ENCODE results near the gene KDM7A. TPM values are rescaled to one million over a fixed set of nuclear protein-coding genes. Genes with fewer than 3 reads are reported as not detected.

Gene KDM7A
- polyA plus RNA-seq, 1 experiment, result 3.8 TPM

GRCh38 chr7:140045697-140046096, 131.1 kb downstream of the KDM7A start:
- CTCF ChIA-PET, result no interaction called here
- POLR2A ChIA-PET, result no interaction called here

GRCh38 chr7:140044251-140044650, 132.5 kb downstream of the KDM7A start:
- H3K27me3 ChIP-seq (ENCODE audit: control insufficient read depth, insufficient read depth, low read length), result no peaks in the 10 kb centered on the region
- H3K4me3 ChIP-seq (ENCODE audit: low read depth, low read length), result no peak overlapping the region
- no peak overlapping the region for H3K27ac ChIP-seq (ENCODE audit: low read depth, low read length)
- H3K9me3 ChIP-seq (ENCODE audit: control insufficient read depth, insufficient read depth, low read length), result no peaks in the 10 kb centered on the region
- DNase-seq (ENCODE audit: low read depth, low spot score), result no peak
- POLR2A ChIA-PET, result no interaction called here
- CTCF ChIA-PET, result no interaction called here
- TF ChIP-seq CTCF (IDR thresholded peaks at IDR 0.05; ENCODE audit: low read depth, low read length), result no peak

More at GRCh38 chr7:140045697-140046096, 131.1 kb downstream of the KDM7A start:
- Histone ChIP-seq H3K27ac (ENCODE audit: low read depth, low read length) (no peak overlapping the region), H3K27me3 (ENCODE audit: control insufficient read depth, insufficient read depth, low read length) (no peaks in the 10 kb centered on the region), H3K9me3 (ENCODE audit: control insufficient read depth, insufficient read depth, low read length) (no peaks in the 10 kb centered on the region), H3K4me3 (ENCODE audit: low read depth, low read length) (no peak overlapping the region)
- no peak for DNase-seq (ENCODE audit: low read depth, low spot score)
- no peak for TF ChIP-seq CTCF (IDR thresholded peaks at IDR 0.05; ENCODE audit: low read depth, low read length)

- ChIA-PET CTCF (no interaction called here), POLR2A (no interaction called here)
- DNase-seq (ENCODE audit: low read depth, low spot score), result no peak
- Histone ChIP-seq H3K9me3 (ENCODE audit: control insufficient read depth, insufficient read depth, low read length) (no peaks in the 10 kb centered on the region), H3K27me3 (ENCODE audit: control insufficient read depth, insufficient read depth, low read length) (no peaks in the 10 kb centered on the region), H3K4me3 (ENCODE audit: low read depth, low read length) (no peak overlapping the region), H3K27ac (ENCODE audit: low read depth, low read length) (no peak overlapping the region)
- TF ChIP-seq CTCF (IDR thresholded peaks at IDR 0.05; ENCODE audit: low read depth, low read length), result no peak
Observed at GRCh38 chr7:140042386-140042670, 134.5 kb downstream of the KDM7A start.

GRCh38 chr7:140041659-140042385, 135.0 kb downstream of the KDM7A start:
- Histone ChIP-seq H3K27ac (ENCODE audit: low read depth, low read length) (peak overlapping the region; percentile 21), H3K27me3 (ENCODE audit: control insufficient read depth, insufficient read depth, low read length) (no peaks in the 10 kb centered on the region), H3K9me3 (ENCODE audit: control insufficient read depth, insufficient read depth, low read length) (no peaks in the 10 kb centered on the region), H3K4me3 (ENCODE audit: low read depth, low read length) (no peak overlapping the region)
- CTCF ChIA-PET, result no interaction called here
- POLR2A ChIA-PET, result interaction anchor here (0.6 kb wide), 1 partner anchor 10 kb away, joined by 5 read pairs; no protein-coding TSS in a partner anchor
- no peak for TF ChIP-seq CTCF (IDR thresholded peaks at IDR 0.05; ENCODE audit: low read depth, low read length)
- no peak for DNase-seq (ENCODE audit: low read depth, low spot score)

GRCh38 chr7:140039896-140040295, 136.9 kb downstream of the KDM7A start:
- Histone ChIP-seq H3K27me3 (ENCODE audit: control insufficient read depth, insufficient read depth, low read length) (no peaks in the 10 kb centered on the region), H3K27ac (ENCODE audit: low read depth, low read length) (no peak overlapping the region), H3K9me3 (ENCODE audit: control insufficient read depth, insufficient read depth, low read length) (no peaks in the 10 kb centered on the region), H3K4me3 (ENCODE audit: low read depth, low read length) (no peak overlapping the region)
- TF ChIP-seq CTCF (IDR thresholded peaks at IDR 0.05; ENCODE audit: low read depth, low read length), result no peak
- CTCF ChIA-PET, result interaction anchor here (1.5 kb wide), 1 partner anchor 606 kb away, joined by 5 read pairs; no protein-coding TSS in a partner anchor
- DNase-seq (ENCODE audit: low read depth, low spot score), result no peak
- POLR2A ChIA-PET, result no interaction called here
